UCSD-AML1 (cell line): Measurements from ENCODE around the gene PLCH1.

Experiments used
- DNase-seq: peaks from one replicate; lab custom pipeline; 2025; ENCODE audit not compliant: unreplicated experiment; lab: John Stamatoyannopoulos, UW

Gene PLCH1

DNA sequence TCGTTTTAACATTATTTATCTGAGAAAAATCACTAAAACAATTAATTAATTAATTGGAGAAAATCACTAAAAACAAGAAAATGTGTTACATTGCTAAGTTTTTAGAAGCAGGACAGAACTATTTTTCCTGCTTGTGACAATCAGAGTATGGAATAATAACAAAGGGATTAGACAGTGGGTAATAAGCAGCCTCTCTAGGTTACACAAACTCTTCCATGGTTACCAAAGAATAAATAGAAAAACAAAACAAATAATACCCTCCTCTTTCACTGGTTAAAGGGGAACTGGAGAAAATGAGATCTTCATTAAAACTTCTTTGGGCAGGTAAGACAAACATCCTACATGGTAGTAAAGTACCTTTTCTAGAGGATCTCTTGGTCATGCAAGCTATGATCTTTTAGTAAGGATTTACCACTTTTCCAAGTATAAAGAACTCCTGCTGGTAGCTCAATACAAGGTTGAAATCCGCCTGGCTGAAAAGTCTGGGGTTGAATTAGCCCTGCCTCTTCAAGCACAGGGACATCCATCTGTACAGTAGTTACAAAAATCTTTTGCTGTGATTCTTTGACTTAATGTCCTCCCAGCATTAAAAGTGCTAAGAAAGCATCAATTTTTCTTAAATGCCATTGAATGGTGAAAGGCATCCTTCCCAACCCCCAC is 2.5 kb upstream of the PLCH1 start:
- DNase-seq, result no peak

DNA sequence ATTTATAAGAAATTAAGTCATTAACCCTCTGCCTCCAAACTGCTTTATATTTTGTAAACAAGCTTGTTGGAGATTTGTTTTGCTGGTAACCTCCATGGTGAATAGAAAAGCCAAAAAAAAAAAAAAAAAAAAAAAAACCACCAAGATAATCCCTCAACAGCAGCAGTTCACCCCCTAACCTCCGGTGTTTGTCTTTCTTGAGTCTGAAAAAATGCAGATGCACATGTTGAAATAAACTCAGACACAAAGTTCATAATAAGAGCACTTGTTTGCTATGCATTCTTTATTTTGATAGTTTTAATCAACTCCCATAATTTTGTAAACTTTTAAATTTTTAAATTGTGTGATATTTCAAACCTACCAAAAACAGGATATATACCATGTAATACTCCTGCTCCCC is 1.8 kb upstream of the PLCH1 start:
- DNase-seq, result no peak

GRCh38 chr3:155745795-155746550 is 1.1 kb upstream of the PLCH1 start:
- peak; percentile 12 for DNase-seq

- DNase-seq, result no peak
These were observed 753 bp downstream of the PLCH1 start for GRCh38 chr3:155744010-155744625.

- no peak for DNase-seq
These were observed 1.3 kb downstream of the PLCH1 start for GRCh38 chr3:155743606-155744005.

GRCh38 chr3:155742349-155742965 is 2.4 kb downstream of the PLCH1 start:
- no peak for DNase-seq

DNA sequence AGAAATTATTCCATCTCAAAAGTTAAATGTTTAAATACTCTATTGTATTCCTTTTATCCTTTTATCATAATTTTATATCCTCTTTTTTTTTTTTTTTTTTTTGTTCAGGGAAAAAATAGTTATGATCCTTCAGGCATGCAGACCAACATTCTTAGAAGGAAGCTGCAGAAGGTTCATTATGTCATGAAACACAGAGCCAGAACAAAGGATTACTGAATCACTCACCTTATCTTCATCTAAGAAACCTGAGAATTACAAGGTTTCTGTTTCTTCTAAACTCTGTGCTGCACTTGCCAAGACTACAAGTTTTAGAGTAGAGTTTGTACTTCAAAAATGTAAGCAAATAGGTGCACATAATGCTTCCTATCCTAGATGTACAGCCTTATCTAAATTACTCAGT is 3.3 kb downstream of the PLCH1 start:
- no peak for DNase-seq

GRCh38 chr3:155741101-155741500 is 3.8 kb downstream of the PLCH1 start:
- DNase-seq, result no peak

DNA sequence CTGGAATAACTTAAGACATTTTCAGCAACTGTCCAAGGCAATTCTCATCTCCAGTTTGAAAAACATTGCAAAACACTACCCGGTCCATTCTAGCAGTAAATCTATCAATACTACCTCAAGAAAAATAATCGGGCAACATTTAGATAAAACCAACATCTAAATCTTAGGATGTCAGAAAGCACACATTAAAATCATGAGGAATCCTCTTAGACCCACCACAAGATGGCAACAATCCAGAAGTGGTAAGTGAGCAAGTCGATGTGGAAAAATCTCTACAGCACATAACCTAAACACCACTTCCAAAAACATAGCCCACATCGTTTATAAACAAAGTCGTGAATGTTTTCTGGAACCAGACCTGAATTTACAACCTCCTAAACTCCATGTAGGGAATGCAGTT is 5.7 kb downstream of the PLCH1 start:
- no peak for DNase-seq

DNA sequence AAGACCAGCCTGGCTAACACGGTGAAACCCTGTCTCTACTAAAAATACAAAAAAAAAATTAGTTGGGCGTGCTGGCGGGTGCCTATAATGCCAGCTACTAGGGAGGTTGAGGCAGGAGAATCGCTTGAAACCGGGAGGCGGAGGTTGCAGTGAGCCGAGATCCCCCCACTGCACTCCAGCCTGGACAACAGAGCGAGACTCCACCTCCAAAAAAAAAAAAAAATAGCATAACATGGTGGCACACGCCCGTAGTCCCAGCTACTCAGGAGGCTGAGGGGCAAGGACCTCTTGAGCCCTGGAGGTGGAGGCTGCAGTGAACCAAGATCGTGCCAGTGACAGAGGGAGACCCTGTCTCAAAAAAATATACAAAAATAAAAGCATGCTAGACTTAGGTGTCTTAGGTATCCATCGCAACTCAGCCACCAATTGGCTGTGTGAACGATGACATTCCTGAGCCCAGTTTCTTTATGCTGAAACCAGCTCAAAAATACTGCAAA is 6.2 kb downstream of the PLCH1 start:
- no peak for DNase-seq

DNA sequence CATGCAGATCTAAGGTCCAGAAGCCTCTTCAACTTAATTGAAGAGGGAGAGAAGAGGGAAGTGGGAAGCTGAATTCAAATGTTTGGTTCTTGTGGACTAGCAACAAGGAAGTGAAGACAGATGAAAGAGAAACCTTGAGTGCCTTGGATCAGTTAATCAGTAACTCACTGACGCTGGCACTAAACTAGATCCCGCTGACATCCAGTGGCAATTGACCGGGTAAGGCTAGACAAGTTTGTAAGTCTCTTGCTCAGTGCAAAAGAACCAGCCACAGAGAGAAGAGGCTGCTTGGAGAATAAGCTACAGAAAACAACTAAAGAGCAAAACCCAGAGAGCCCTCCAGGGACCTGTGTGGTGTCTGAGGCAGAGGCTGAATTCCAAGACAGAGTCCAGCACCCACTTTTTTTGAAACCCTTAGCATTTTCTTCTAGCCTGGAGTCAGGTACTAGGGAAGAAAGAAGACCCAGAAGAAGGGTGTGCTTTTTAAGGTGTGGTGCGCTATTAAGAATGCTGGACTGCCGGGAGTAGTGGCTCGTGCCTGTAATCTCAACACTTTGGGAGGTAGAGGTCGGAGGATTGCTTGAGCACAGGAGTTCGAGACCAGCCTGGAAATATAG is 6.9 kb downstream of the PLCH1 start:
- DNase-seq, result peak; percentile 25

DNA sequence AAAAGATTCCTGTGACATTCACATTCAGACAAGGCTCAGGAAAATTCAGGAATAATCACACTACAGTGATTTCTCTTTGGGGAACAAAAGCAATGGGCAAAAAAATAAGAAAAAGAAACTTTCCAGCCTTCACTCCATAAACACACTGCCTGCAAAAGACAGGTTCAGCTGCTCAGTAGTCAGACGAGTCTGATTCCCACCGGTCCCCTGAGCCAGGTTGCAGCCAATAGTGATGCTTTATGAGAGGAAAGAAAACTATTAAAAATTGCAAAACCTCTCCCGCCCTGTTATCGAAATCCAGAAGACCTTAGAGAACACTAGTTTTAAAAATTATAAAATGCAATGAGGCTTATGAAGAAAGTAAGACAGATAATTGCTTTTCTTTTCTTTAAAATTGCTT is 8.5 kb downstream of the PLCH1 start:
- no peak for DNase-seq

DNA sequence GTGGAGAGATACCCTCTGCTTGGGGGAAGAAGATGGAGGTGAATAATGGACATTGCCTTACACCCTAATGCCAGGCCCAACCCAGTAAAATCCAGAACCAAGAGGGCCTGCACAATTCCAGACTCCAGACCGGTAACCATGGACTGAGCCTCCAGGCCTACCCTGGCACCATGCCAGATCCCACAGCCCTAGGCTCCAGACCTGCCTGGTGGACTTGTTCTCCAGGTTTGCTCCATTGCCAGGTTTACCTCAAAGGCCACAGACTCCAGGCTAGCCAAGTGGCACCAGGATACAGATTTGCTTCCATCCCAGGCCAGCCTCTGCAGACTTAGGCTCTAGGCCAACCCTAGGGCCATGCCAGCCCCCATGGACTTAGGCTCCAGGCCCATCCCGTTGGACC is 14.0 kb downstream of the PLCH1 start:
- no peak for DNase-seq

DNA sequence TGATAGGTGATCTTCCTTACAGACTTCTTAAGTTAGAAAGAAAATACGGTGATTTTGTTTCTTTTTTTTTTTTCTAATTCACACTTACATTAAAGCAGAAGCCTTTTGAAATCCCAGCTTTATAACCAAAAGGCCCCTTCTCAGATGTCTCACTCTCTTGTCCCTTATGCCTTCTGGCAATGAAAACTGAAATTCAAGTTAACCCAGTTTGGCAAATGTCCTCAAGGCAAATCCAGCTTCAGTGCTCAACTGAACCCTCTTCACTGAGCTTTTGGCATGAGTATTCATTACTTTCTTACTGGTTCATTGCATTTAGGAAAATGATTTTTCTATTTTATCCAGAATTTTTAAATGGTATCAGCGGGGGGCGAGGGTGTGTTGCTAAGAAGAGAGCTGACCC is 17.0 kb downstream of the PLCH1 start:
- no peak for DNase-seq

GRCh38 chr3:155714295-155714718 is 30.6 kb downstream of the PLCH1 start:
- DNase-seq, result no peak

GRCh38 chr3:155712008-155712407 is 32.9 kb downstream of the PLCH1 start:
- DNase-seq, result no peak

DNA sequence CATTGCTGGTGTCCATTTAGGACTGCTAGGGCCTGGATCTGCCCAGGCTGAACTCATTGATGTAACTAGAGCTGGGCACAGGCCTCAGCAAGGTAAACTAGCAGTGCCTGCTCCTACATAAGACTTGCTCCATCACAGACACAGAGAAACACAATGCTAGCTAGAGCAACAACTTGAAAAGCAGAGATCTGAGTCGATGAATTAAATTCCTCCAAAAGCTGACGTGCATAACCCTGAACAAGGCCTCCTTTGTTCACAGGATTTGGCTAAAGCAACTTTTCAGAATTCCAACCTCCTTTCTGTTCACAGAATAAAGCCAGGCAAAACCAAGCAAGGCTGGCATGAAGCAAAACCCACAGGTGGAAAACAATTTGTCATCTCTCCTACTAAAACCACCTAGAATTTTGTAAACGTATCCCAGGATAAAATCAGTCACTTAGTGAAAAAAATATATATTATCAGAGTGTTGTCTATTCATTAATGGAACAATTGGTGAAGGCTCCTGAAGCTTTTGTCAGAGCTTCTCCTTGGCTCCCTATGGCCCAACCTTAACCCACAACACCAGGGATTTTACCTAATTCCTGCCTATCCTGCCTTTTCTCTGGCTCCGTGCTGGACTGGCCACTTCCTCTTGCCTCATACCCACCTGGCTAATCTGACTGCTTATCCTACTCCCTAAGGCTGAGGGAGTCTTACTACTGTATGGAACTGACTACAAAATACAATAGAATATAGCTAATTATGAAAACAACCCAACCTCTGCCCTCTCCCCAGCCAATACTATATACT is 39.9 kb downstream of the PLCH1 start:
- DNase-seq, result no peak

DNA sequence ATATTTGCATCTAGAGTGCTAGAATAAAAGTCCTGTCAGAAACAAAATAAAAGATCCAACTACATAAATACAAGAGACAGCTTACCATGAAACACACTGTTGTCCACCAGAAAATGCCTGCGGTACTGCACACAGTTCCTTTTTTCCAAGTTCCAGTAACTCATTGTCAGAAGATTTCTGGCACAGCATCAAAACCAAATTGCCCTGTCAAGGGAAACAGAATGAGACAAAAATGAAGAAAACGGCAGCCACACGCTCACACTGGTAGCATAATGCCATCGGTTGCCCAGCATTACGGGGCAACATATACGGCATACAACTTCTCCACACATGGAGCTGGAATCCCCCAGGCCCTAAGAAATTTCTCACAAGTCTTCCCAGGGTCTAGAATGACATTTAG is 40.8 kb downstream of the PLCH1 start:
- DNase-seq, result no peak

DNA sequence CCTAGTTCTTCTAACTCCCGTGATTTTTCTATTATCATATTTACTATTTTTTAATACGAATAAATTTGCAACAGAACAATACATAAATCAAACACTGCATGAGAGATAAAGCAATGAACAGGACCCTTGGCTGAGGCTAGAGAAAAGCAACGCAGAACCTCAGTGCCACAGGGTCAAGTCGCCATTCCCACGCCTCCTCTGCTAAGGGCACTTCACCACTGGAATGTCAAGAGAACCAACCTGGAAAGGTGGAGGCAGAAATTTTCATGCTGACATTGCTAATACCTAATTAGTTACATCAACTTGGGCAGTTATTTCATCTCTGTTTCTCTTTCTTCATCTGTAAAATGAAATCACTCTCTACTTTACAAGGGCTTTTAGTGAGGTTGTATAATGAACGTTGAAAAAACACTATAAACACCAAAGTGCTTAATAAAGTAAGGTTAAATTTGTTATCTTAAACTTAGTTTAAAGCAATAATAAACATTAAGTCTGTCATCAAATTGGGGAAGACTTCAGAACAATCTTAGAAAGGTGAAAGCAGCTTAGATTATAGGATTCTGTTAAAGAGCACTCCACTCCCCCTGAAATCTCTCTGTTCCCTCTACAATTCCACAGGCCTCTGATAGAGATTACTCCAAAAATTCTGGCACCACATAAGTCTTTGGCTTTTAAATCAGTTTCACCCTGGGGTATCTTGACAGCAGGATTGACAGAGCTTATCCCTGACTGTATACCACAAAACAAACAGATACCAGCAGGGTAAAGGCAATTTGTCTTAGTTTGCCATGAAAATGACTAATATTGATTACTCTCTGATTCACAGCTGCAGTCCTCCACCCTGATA is 41.9 kb downstream of the PLCH1 start:
- DNase-seq, result no peak
